HepG2 (cell line): ENCODE results near the gene CDC42EP4. TPM values are rescaled to one million over a fixed set of nuclear protein-coding genes. Genes with fewer than 3 reads are reported as not detected.

Source experiments
- CC2D1A ChIP-seq: sonication (generic); formaldehyde crosslinking; IDR thresholded peaks from 2 replicates; pipeline ENCODE4 v1.8.1; 2023; ENCODE audit warnings: mild to moderate bottlenecking, missing genetic modification reagents
- DRAP1 ChIP-seq: IDR thresholded peaks from 2 replicates; pipeline ENCODE4 v1.6.1; 2016; ENCODE audit warnings: missing genetic modification reagents, missing compliant biosample characterization
- HDAC6 ChIP-seq: fragments of 200-600 bp; sonication (generic); IDR thresholded peaks from 2 replicates; pipeline ENCODE4 v1.7.0; 2017; ENCODE audit warnings: mild to moderate bottlenecking, antibody characterized with exemption, low read length, low read depth
- HNF4G ChIP-seq, 2 experiments: sonication (generic) in 1 of 2; formaldehyde crosslinking in 1 of 2; IDR thresholded peaks; 2 replicates each; pipeline versions ENCODE4 v1.4.0 to v1.6.1; 2011 to 2020; ENCODE audit warnings: borderline replicate concordance in 2 of 2, low read depth in 2 of 2, mild to moderate bottlenecking in 2 of 2, low read length in 1 of 2, missing genetic modification reagents in 1 of 2, moderate library complexity in 1 of 2
- MTERF4 ChIP-seq: sonication (generic); formaldehyde crosslinking; IDR thresholded peaks from 2 replicates; pipeline ENCODE4 v1.8.0; 2023; ENCODE audit warnings: mild to moderate bottlenecking, missing genetic modification reagents
- NFE2L1 ChIP-seq: sonication (generic); formaldehyde crosslinking; IDR thresholded peaks from 2 replicates; pipeline ENCODE4 v1.4.0; 2020; ENCODE audit warnings: missing genetic modification reagents, mild to moderate bottlenecking, borderline replicate concordance
- NONO ChIP-seq, 2 experiments: fragments of 450-650 bp in 1 of 2; sonication (generic) in 1 of 2; formaldehyde crosslinking in 1 of 2; IDR thresholded peaks in 1 of 2; conservative IDR thresholded peaks in 1 of 2; 2 replicates each; pipeline versions ENCODE4 v1.6.1 to v1.8.0; 2017 to 2022; ENCODE audit warnings: mild to moderate bottlenecking in 1 of 2, missing genetic modification reagents in 1 of 2, moderate library complexity in 1 of 2
- PRDM10 ChIP-seq: sonication (generic); formaldehyde crosslinking; IDR thresholded peaks from 2 replicates; pipeline ENCODE4 v1.4.0; 2020; ENCODE audit warnings: low read depth, missing genetic modification reagents
- RNF2 ChIP-seq: fragments of 450-650 bp; conservative IDR thresholded peaks from 2 replicates; pipeline ENCODE4 v1.6.1; 2016; ENCODE audit warnings: low read depth
- SMAD1 ChIP-seq: sonication (generic); formaldehyde crosslinking; IDR thresholded peaks from 2 replicates; pipeline ENCODE4 v1.4.0; 2020; ENCODE audit warnings: missing genetic modification reagents, low read depth, mild to moderate bottlenecking, borderline replicate concordance
- TOE1 ChIP-seq: sonication (generic); formaldehyde crosslinking; IDR thresholded peaks from 2 replicates; pipeline ENCODE4 v1.4.0; 2020; ENCODE audit warnings: mild to moderate bottlenecking, missing genetic modification reagents
- ZBTB8A ChIP-seq: sonication (generic); formaldehyde crosslinking; IDR thresholded peaks from 2 replicates; pipeline ENCODE4 v1.4.0; 2020; ENCODE audit warnings: mild to moderate bottlenecking, low read depth, missing genetic modification reagents, borderline replicate concordance
- ZNF431 ChIP-seq: sonication (generic); formaldehyde crosslinking; IDR thresholded peaks from 2 replicates; pipeline ENCODE4 v1.9.0; 2022; ENCODE audit warnings: missing genetic modification reagents, low read depth, mild to moderate bottlenecking, borderline replicate concordance
- ZSCAN22 ChIP-seq: sonication (generic); formaldehyde crosslinking; IDR thresholded peaks from 2 replicates; pipeline ENCODE4 v1.4.0; 2020; ENCODE audit warnings: mild to moderate bottlenecking, missing genetic modification reagents
- ZSCAN25 ChIP-seq: sonication (generic); formaldehyde crosslinking; IDR thresholded peaks from 2 replicates; pipeline ENCODE4 v1.8.0; 2022; ENCODE audit warnings: mild to moderate bottlenecking, missing genetic modification reagents
- polyA plus RNA-seq, 8 experiments: library from polyadenylated mRNA; depleted of rRNA in 3 of 8; stranded (reverse) in 7 of 8; unstranded in 1 of 8; fragments of >200 nt; fragmentation: Illumina TruSeq in 4 of 8; extraction: Trizol in 4 of 8; gene quantifications; 2 replicates each; pipeline versions ENCODE4 v1.2.1 to v1.2.3, GENCODE V29; 2011 to 2016; ENCODE audit warnings: low read depth in 4 of 8, missing spikeins in 1 of 8, mixed read lengths in 1 of 8; ENCODE audit not compliant: insufficient read depth in 1 of 8
- total RNA-seq, 5 experiments: library from RNA; depleted of rRNA; stranded (reverse); fragments of >200 nt; fragmentation: Illumina TruSeq; extraction: Trizol; gene quantifications; 2 replicates each; pipeline ENCODE4 v1.2.3, GENCODE V29; 2016; ENCODE audit warnings: low read depth in 1 of 5
- TF ChIP-seq, protein P1 (sequence below): sonication (generic); formaldehyde crosslinking; conservative IDR thresholded peaks from 2 replicates; pipeline ENCODE4 v1.4.0; 2020; ENCODE audit warnings: mild to moderate bottlenecking, missing genetic modification reagents, moderate library complexity

Gene CDC42EP4
- total and polyA plus RNA-seq, 2 of the 13 experiments (the other 11 are each of a cell fraction or from before 2014, with no cell fraction given) = 19.0 to 54.0 TPM

- TF ChIP-seq, protein P1, sequence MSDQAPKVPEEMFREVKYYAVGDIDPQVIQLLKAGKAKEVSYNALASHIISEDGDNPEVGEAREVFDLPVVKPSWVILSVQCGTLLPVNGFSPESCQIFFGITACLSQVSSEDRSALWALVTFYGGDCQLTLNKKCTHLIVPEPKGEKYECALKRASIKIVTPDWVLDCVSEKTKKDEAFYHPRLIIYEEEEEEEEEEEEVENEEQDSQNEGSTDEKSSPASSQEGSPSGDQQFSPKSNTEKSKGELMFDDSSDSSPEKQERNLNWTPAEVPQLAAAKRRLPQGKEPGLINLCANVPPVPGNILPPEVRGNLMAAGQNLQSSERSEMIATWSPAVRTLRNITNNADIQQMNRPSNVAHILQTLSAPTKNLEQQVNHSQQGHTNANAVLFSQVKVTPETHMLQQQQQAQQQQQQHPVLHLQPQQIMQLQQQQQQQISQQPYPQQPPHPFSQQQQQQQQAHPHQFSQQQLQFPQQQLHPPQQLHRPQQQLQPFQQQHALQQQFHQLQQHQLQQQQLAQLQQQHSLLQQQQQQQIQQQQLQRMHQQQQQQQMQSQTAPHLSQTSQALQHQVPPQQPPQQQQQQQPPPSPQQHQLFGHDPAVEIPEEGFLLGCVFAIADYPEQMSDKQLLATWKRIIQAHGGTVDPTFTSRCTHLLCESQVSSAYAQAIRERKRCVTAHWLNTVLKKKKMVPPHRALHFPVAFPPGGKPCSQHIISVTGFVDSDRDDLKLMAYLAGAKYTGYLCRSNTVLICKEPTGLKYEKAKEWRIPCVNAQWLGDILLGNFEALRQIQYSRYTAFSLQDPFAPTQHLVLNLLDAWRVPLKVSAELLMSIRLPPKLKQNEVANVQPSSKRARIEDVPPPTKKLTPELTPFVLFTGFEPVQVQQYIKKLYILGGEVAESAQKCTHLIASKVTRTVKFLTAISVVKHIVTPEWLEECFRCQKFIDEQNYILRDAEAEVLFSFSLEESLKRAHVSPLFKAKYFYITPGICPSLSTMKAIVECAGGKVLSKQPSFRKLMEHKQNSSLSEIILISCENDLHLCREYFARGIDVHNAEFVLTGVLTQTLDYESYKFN = peak; percentile 84
- TF ChIP-seq PRDM10 (CRISPR knock-in tag) (peak; percentile 64; the same call in 1 of the 2 replicates), NFE2L1 (no peak), SMAD1 (CRISPR knock-in tag) (0 out of 2 replicates have a peak, but pooled peaks have one; percentile 40), RNF2 (no peak), ZBTB8A (CRISPR knock-in tag) (no peak), HNF4G (IDR thresholded peaks at IDR 0.05; ENCODE audit: borderline replicate concordance, low read depth, low read length) (peak; percentile 65; the same call in 1 of the 2 replicates), HNF4G (CRISPR knock-in tag; IDR thresholded peaks at IDR 0.05; ENCODE audit: borderline replicate concordance, low read depth) (peak; percentile 59; the same call in 1 of the 2 replicates), CC2D1A (CRISPR knock-in tag) (no peak), NONO (IDR thresholded peaks at IDR 0.05) (no peak), NONO (CRISPR knock-in tag; conservative IDR thresholded peaks at IDR 0.05) (peak; percentile 82), ZNF431 (CRISPR knock-in tag) (no peak), MTERF4 (CRISPR knock-in tag) (no peak; the same call in 1 of the 2 replicates), ZSCAN25 (no peak), DRAP1 (CRISPR knock-in tag) (peak; percentile 51), HDAC6 (no peak), ZSCAN22 (CRISPR knock-in tag) (no peak), TOE1 (CRISPR knock-in tag) (no peak)
These were observed 3.6 kb downstream of the CDC42EP4 start (continued) for GRCh38 chr17:73308017-73308823.
